GOT3 (cell line): ENCODE data around the gene MAZ.

Experiments
- DNase-seq: peaks from one replicate; lab custom pipeline; 2025; ENCODE audit warnings: mixed read lengths; lab: John Stamatoyannopoulos, UW

The MAZ gene

GRCh38 chr16:29857133-29857760 lies 50.9 kb downstream of the MAZ start:
- DNase-seq: peak; percentile 27

GRCh38 chr16:29858149-29858849 lies 52.0 kb downstream of the MAZ start:
- DNase-seq: no peak

- DNase-seq: no peak
These were observed 52.6 kb downstream of the MAZ start for GRCh38 chr16:29858974-29859373.

- no peak for DNase-seq
These were observed 53.9 kb downstream of the MAZ start for GRCh38 chr16:29860218-29860617.
